HepG2 (cell line): ENCODE measurements around the gene SPACA4. TPM values are rescaled to one million over a fixed set of nuclear protein-coding genes. Genes with fewer than 3 reads are reported as not detected.

Experiments
- BORCS8-MEF2B ChIP-seq: sonication (generic); formaldehyde crosslinking; IDR thresholded peaks from 2 replicates; pipeline ENCODE4 v1.8.0; 2022; ENCODE audit warnings: mild to moderate bottlenecking, missing genetic modification reagents
- CHD4 ChIP-seq: fragments of 200-600 bp; sonication (generic); IDR thresholded peaks from 2 replicates; pipeline ENCODE4 v1.7.0; 2017; ENCODE audit warnings: mild to moderate bottlenecking, low read length, borderline replicate concordance
- KLF6 ChIP-seq: IDR thresholded peaks from 2 replicates; pipeline ENCODE4 v1.8.0; 2016; ENCODE audit warnings: missing biosample characterization, missing genetic modification reagents
- MIER2 ChIP-seq: IDR thresholded peaks from 2 replicates; pipeline ENCODE4 v1.6.1; 2016; ENCODE audit warnings: missing biosample characterization, missing genetic modification reagents
- NFKB2 ChIP-seq: sonication (generic); formaldehyde crosslinking; IDR thresholded peaks from 2 replicates; pipeline ENCODE4 v1.4.0; 2020; ENCODE audit warnings: missing genetic modification reagents, borderline replicate concordance
- RAD21 ChIP-seq: fragments of 450-650 bp; formaldehyde crosslinking; IDR thresholded peaks from 2 replicates; pipeline ENCODE4 v1.5.0; 2020; ENCODE audit warnings: mild to moderate bottlenecking
- SMYD3 ChIP-seq: sonication (generic); formaldehyde crosslinking; IDR thresholded peaks from 2 replicates; pipeline ENCODE4 v1.8.1; 2023; ENCODE audit warnings: mild to moderate bottlenecking, missing genetic modification reagents
- SP5 ChIP-seq: IDR thresholded peaks from 2 replicates; pipeline ENCODE4 v1.6.1; 2016; ENCODE audit warnings: low read depth, borderline replicate concordance
- ZNF550 ChIP-seq: sonication (generic); formaldehyde crosslinking; IDR thresholded peaks from 2 replicates; pipeline ENCODE4 v1.4.0; 2020; ENCODE audit warnings: mild to moderate bottlenecking, missing genetic modification reagents, borderline replicate concordance
- polyA plus RNA-seq, 8 experiments: library from polyadenylated mRNA; depleted of rRNA in 3 of 8; stranded (reverse) in 7 of 8; unstranded in 1 of 8; fragments of >200 nt; fragmentation: Illumina TruSeq in 4 of 8; extraction: Trizol in 4 of 8; gene quantifications; 2 replicates each; pipeline versions ENCODE4 v1.2.1 to v1.2.3, GENCODE V29; 2011 to 2016; ENCODE audit warnings: low read depth in 4 of 8, missing spikeins in 1 of 8, mixed read lengths in 1 of 8; ENCODE audit not compliant: insufficient read depth in 1 of 8
- total RNA-seq, 5 experiments: library from RNA; depleted of rRNA; stranded (reverse); fragments of >200 nt; fragmentation: Illumina TruSeq; extraction: Trizol; gene quantifications; 2 replicates each; pipeline ENCODE4 v1.2.3, GENCODE V29; 2016; ENCODE audit warnings: low read depth in 1 of 5
- TF ChIP-seq, protein P1 (sequence below): sonication (generic); formaldehyde crosslinking; IDR thresholded peaks from 2 replicates; pipeline ENCODE4 v1.4.0; 2020; ENCODE audit warnings: mild to moderate bottlenecking, missing genetic modification reagents
- TF ChIP-seq, protein P2 (sequence below): IDR thresholded peaks from 2 replicates; pipeline ENCODE4 v1.6.1; 2016
- TF ChIP-seq, protein P3 (sequence below): sonication (generic); formaldehyde crosslinking; IDR thresholded peaks from 2 replicates; pipeline ENCODE4 v1.4.0; 2020; ENCODE audit warnings: missing genetic modification reagents, low read depth, mild to moderate bottlenecking, borderline replicate concordance
- TF ChIP-seq, protein P4 (sequence below): IDR thresholded peaks from 2 replicates; pipeline ENCODE4 v1.6.1; 2018; ENCODE audit warnings: missing genetic modification reagents, mild to moderate bottlenecking, missing compliant biosample characterization
- TF ChIP-seq, protein P5 (sequence below): sonication (generic); formaldehyde crosslinking; IDR thresholded peaks from 2 replicates; pipeline ENCODE4 v1.4.0; 2020; ENCODE audit warnings: mild to moderate bottlenecking, missing genetic modification reagents

The SPACA4 gene
- total and polyA plus RNA-seq, 2 of the 13 experiments (the other 11 are each of a cell fraction or from before 2014, with no cell fraction given), result not detected

DNA sequence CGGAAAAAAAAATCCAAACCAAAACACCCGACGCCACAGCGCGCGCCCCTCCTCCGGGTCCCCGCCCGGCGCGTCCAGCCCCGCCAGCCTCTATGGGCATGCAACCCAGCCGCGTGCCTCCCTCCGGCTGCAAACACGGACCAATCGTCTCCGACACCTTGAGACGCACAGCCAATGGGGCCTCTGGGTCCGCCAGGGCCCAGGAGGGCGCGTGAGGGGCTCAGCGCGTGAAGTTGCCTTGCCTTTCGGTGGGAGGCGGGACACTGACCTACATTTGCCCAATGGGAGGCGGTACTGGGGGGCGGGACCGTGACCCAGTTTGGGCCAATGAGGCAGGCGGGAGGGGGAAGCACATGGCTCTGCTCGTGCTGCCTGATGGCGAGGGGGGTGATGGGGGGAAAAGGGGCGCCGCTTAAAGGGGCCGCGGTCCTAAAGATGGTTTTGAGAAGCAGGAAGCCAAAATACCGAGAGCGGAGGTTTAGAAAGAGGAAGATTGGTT lies 31.0 kb downstream of the SPACA4 start (continued):
- TF ChIP-seq, protein P1, sequence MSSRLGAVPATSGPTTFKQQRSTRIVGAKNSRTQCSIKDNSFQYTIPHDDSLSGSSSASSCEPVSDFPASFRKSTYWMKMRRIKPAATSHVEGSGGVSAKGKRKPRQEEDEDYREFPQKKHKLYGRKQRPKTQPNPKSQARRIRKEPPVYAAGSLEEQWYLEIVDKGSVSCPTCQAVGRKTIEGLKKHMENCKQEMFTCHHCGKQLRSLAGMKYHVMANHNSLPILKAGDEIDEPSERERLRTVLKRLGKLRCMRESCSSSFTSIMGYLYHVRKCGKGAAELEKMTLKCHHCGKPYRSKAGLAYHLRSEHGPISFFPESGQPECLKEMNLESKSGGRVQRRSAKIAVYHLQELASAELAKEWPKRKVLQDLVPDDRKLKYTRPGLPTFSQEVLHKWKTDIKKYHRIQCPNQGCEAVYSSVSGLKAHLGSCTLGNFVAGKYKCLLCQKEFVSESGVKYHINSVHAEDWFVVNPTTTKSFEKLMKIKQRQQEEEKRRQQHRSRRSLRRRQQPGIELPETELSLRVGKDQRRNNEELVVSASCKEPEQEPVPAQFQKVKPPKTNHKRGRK (CRISPR knock-in tag), result no peak
- TF ChIP-seq, protein P2, sequence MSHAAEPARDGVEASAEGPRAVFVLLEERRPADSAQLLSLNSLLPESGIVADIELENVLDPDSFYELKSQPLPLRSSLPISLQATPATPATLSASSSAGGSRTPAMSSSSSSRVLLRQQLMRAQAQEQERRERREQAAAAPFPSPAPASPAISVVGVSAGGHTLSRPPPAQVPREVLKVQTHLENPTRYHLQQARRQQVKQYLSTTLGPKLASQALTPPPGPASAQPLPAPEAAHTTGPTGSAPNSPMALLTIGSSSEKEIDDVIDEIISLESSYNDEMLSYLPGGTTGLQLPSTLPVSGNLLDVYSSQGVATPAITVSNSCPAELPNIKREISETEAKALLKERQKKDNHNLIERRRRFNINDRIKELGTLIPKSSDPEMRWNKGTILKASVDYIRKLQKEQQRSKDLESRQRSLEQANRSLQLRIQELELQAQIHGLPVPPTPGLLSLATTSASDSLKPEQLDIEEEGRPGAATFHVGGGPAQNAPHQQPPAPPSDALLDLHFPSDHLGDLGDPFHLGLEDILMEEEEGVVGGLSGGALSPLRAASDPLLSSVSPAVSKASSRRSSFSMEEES, result peak; percentile 63; the same call in 1 of the 2 replicates
- TF ChIP-seq KLF6 (CRISPR knock-in tag) (0 out of 2 replicates have a peak, but pooled peaks have one; percentile 31), NFKB2 (no peak; the same call in 1 of the 2 replicates), SMYD3 (CRISPR knock-in tag) (0 out of 2 replicates have a peak, but pooled peaks have one; percentile 50), CHD4 (no peak), BORCS8-MEF2B (CRISPR knock-in tag) (peak; percentile 77), ZNF550 (CRISPR knock-in tag) (no peak), RAD21 (no peak), SP5 (peak; percentile 75), MIER2 (CRISPR knock-in tag) (no peak)
- TF ChIP-seq, protein P3, sequence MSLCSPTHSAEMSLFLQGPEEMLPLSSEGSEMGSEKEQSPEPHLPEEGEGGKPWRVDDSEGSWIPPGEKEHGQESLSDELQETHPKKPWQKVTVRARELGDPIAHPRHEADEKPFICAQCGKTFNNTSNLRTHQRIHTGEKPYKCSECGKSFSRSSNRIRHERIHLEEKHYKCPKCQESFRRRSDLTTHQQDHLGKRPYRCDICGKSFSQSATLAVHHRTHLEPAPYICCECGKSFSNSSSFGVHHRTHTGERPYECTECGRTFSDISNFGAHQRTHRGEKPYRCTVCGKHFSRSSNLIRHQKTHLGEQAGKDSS (CRISPR knock-in tag), result peak; percentile 68
- TF ChIP-seq, protein P4, sequence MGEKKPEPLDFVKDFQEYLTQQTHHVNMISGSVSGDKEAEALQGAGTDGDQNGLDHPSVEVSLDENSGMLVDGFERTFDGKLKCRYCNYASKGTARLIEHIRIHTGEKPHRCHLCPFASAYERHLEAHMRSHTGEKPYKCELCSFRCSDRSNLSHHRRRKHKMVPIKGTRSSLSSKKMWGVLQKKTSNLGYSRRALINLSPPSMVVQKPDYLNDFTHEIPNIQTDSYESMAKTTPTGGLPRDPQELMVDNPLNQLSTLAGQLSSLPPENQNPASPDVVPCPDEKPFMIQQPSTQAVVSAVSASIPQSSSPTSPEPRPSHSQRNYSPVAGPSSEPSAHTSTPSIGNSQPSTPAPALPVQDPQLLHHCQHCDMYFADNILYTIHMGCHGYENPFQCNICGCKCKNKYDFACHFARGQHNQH (CRISPR knock-in tag), result peak; percentile 25; the same call in 1 of the 2 replicates
- TF ChIP-seq, protein P5, sequence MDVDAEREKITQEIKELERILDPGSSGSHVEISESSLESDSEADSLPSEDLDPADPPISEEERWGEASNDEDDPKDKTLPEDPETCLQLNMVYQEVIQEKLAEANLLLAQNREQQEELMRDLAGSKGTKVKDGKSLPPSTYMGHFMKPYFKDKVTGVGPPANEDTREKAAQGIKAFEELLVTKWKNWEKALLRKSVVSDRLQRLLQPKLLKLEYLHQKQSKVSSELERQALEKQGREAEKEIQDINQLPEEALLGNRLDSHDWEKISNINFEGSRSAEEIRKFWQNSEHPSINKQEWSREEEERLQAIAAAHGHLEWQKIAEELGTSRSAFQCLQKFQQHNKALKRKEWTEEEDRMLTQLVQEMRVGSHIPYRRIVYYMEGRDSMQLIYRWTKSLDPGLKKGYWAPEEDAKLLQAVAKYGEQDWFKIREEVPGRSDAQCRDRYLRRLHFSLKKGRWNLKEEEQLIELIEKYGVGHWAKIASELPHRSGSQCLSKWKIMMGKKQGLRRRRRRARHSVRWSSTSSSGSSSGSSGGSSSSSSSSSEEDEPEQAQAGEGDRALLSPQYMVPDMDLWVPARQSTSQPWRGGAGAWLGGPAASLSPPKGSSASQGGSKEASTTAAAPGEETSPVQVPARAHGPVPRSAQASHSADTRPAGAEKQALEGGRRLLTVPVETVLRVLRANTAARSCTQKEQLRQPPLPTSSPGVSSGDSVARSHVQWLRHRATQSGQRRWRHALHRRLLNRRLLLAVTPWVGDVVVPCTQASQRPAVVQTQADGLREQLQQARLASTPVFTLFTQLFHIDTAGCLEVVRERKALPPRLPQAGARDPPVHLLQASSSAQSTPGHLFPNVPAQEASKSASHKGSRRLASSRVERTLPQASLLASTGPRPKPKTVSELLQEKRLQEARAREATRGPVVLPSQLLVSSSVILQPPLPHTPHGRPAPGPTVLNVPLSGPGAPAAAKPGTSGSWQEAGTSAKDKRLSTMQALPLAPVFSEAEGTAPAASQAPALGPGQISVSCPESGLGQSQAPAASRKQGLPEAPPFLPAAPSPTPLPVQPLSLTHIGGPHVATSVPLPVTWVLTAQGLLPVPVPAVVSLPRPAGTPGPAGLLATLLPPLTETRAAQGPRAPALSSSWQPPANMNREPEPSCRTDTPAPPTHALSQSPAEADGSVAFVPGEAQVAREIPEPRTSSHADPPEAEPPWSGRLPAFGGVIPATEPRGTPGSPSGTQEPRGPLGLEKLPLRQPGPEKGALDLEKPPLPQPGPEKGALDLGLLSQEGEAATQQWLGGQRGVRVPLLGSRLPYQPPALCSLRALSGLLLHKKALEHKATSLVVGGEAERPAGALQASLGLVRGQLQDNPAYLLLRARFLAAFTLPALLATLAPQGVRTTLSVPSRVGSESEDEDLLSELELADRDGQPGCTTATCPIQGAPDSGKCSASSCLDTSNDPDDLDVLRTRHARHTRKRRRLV (CRISPR knock-in tag), result peak; percentile 64; the same call in 1 of the 2 replicates
